ENCODE results near the gene ZNF792. TPM values are rescaled to one million over a fixed set of nuclear protein-coding genes. Genes with fewer than 3 reads are reported as not detected.

The ZNF792 gene
- total RNA-seq, 1 donor, result 6.5 TPM

DNA sequence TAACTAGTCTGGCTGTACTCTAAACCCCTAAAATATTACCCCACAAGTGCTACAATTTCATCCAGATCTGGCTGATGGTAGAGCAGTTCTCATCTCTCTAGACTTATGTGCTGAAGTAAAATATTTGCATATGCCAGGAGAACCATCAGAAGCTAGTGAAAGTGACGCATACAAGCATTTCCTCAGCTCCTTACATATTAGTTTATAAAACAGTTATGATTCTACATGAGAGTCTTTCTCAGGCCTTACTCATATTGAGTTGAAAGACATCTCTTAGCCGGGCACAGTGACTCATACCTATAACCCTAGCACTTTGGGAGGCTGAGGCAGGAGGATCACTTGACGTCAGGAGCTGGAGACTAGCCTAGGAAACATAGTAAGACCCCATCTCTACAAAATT, 53.3 kb downstream of the ZNF792 start:
- H3K4me3 ChIP-seq (ENCODE audit: low read depth, low read length), result no peak overlapping the region
- TF ChIP-seq, protein P1, sequence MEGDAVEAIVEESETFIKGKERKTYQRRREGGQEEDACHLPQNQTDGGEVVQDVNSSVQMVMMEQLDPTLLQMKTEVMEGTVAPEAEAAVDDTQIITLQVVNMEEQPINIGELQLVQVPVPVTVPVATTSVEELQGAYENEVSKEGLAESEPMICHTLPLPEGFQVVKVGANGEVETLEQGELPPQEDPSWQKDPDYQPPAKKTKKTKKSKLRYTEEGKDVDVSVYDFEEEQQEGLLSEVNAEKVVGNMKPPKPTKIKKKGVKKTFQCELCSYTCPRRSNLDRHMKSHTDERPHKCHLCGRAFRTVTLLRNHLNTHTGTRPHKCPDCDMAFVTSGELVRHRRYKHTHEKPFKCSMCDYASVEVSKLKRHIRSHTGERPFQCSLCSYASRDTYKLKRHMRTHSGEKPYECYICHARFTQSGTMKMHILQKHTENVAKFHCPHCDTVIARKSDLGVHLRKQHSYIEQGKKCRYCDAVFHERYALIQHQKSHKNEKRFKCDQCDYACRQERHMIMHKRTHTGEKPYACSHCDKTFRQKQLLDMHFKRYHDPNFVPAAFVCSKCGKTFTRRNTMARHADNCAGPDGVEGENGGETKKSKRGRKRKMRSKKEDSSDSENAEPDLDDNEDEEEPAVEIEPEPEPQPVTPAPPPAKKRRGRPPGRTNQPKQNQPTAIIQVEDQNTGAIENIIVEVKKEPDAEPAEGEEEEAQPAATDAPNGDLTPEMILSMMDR (IDR thresholded peaks at IDR 0.05; ENCODE audit: insufficient read depth, low read depth, low read length), result no peak
- DNase-seq (ENCODE audit: low read depth), result no peak

Other genes starting within 250 kb of the ZNF792 start
- gene ZNF181, start 230.0 kb downstream of the ZNF792 start, total RNA-seq, result 14.5 and 14.7 TPM in 2 replicates
- gene ZNF599, start 191.0 kb downstream of the ZNF792 start, total RNA-seq, result 5.8 and 7.8 TPM in 2 replicates
- 3.2 and 3.9 TPM in 2 replicates for gene ZNF30, start 37.3 kb downstream of the ZNF792 start, total RNA-seq
- gene GRAMD1A, start 36.1 kb upstream of the ZNF792 start, total RNA-seq, result 23.3 and 26.7 TPM in 2 replicates
- 2.6 and 3.2 TPM in 2 replicates for gene SCN1B, start 66.2 kb upstream of the ZNF792 start, total RNA-seq
- gene HPN, start 77.5 kb upstream of the ZNF792 start, total RNA-seq, result not detected in 2 replicates
- not detected in 2 replicates for gene FXYD3, start 151.6 kb upstream of the ZNF792 start, total RNA-seq
- gene LGI4, start 170.8 kb upstream of the ZNF792 start, total RNA-seq, result not detected in 2 replicates
- gene FXYD1, start 174.6 kb upstream of the ZNF792 start, total RNA-seq, result 0.32 TPM in 1 of 2 replicates, not detected in the other
- gene FXYD7, start 179.0 kb upstream of the ZNF792 start, total RNA-seq, result under 0.01 TPM in 1 of 2 replicates, not detected in the other
- 20.3 and 24.5 TPM in 2 replicates for gene FXYD5, start 190.5 kb upstream of the ZNF792 start, total RNA-seq